ENCODE results near the gene KPNA1.
"Not testable (repeated sequence)": the region's sequence is repeated elsewhere in the genome, so short reads cannot be mapped to it uniquely, and the experiment has no call there.

The KPNA1 gene

DNA sequence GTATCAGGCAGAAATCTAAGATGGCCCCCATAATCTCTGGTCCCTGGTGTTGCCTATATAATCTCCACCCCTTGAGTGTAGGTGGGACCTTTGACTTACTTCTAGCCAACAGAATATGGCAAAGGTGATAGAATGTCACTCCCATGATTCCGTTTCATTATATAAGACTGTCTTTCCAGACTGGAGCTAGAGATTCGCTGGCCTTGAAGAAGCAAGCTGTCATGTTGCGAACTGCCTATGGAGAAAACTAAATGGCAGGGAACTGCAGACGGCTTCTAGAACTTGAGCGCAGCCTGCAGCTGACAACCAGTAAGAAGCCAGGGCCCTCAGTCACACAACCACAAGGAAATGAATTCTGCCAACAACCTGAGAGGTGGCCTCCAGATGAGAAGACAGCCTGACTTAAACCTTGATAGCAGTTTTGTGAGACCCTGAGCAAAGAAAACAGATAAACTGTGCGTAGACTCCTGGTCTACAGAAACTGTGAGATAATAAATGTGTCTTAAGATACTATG is 2.2 kb upstream of the KPNA1 start:
- no peak for DNase-seq

DNA sequence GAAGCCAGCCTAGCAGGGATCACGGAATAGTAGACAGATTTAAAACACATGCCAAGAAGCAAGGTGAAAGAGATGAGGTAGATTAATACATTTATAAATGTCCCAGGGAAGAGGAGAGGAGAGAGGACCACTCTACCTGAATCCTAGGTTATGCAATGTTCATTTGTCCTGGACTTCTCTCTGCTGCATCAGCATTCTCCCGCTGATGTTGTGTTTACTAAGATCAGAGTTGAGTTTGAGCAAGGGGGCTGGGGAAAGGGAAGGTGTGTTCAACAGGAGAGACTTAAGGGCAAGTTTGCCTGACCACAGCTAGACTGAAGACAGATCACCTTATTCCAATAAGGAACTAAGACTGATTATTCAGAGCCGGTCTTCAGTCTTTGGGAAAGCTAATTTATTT is 1.1 kb upstream of the KPNA1 start:
- no peak for DNase-seq

DNA sequence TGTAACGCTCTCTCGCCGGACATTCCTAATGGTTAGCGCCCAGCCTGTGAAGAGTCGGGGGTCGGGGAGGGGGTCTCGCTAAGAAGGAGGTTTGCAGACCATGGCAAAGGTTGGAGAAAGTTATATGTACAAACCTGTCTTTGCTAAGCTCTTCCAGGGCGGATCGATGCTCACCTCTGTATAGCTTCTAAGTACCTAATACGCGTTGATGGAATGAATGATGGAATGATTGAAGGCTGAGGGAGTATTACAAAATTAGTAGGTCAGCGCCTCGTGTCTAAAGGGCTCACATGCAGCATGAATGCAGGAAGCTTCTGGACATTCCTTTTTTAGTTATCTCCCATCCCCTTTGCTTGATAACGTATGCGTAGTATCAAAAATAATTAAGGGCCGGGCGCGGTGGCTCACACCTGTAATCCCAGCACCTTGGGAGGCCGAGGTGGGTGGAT is 305 bp upstream of the KPNA1 start:
- no peak for DNase-seq

DNA sequence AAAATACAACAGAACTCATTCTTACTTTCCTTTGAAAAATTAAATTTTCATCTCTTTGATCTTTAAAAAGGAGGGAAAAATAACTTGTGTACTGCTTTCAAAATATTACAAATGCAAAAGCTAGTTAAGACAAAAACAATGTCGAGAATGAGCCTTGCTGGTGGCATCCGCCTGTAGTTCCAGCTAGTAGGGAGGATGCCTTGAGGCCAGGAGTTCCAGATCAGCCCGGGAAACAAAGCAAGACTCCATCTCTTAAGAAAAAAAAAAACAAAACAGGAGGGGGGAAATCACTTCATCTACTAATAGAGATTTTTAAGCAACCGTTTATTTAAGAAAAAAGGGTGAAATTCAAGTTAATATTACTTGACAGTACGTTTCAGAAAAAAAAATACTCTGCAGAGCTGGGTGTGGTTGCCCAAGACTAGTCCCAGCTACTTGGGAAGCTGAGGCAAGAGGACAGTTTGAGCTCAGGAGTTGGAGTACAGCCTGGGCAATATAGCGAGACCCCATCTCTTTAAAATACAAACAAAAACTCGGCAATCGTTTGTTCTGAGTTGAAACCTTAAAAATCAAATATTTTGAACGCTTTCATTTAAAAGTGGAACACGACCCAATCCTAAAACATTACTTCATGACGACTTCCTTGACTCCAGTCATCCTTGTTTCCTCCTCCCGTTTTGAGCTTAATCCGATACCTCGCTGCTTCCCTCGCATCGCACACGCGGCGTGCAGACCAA is 1.2 kb downstream of the KPNA1 start:
- DNase-seq = no peak

DNA sequence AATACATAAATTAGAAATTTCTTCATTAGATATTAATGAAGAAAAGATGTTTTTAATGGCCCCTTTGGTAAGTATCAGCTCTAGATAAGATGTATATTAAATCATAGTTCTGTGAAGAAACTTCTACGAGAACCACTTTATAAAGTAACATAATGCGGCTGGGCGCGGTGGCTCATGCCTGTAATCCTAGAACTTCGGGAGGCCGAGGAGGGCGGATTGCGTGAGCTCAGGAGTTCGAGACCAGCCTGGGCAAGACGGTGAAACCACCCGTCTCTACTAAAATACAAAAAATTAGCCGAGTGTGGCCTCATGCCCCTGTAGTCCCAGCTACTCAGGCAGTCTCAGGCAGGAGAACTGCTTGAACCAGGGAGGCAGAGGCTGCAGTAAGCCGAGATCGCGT is 2.5 kb downstream of the KPNA1 start:
- DNase-seq = no peak

DNA sequence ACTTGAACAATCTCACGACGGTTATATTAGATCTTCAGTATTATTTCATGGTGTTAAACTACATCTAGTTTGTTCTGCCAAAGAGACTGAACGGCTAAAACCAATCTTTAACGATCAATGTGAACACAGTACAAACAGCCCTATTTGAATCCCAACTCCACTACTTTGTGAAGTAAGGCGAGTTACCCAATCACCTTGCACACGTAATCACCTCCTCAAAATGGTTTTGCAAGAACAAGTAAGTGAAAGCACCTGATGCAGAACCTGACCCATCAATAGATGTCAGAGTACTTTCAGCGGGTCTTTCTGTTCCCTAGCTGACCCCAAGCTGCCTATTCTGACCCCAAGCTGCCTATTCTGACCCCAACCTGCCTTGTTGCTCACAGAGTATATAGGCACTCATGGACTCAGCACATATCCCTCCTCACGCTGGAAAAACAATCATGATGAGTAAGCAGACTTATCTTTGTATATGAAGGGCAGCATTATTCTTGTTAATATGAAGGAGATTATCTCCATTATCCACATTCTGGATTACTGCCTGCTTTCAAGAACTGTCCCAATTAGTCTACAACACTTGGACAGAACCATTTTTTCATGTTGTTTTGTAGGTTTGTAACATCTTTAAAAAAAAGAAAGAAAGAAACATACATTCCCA is 3.7 kb downstream of the KPNA1 start:
- DNase-seq = no peak

DNA sequence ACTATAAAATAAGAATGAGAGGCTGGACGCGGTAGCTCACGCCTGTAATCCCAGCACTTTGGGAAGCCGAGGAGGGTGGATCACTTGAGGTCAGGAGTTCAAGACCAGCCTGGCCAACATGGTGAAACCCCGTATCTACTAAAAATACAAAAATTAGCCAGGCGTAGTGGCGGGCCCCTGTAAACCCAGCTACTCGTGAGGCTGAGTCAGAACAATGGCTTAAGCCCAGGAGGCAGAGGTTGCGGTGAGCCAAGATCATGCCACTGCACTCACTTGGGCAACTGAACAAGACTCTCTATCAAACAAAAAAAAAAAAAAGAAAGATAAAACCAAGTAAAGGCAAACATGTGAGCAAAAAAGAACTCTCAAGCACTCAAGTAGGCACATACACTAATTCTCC is 5.8 kb downstream of the KPNA1 start:
- not testable (repeated sequence) for DNase-seq

DNA sequence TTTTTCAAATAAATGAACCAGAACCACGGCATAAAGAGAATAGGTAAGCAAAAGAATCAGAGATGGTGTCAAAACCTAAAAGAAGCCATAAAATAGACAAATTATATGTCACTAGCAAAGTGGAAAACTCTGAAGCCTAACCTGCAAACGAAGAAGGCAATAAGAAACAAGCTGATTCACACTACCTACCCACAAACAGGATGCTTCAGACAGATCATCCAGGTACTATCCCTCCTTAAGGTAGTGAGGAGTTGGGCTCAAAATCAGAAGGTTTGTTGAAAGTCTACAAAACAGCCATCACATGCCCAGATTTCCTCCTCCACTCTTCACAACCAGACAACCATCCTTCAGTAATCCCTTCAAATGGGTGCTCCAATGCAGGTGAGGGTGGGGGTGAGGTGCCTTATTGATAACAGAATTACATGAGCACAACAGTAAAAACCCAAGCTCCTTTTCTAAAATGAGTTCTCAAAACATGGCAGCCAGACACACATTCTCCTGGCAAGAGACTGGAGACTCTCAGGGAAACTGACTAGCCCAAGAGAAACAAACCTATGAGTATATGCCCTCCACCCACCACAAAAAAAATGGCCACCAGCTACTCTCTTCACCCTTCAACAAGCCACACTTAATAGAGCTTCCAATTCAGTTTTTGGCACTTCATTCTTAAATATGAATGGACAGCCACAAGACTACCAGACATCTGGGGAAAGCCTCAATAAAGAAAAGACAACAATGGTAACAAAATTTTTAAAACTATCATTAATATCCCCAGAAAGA is 6.4 kb downstream of the KPNA1 start:
- no peak for DNase-seq

DNA sequence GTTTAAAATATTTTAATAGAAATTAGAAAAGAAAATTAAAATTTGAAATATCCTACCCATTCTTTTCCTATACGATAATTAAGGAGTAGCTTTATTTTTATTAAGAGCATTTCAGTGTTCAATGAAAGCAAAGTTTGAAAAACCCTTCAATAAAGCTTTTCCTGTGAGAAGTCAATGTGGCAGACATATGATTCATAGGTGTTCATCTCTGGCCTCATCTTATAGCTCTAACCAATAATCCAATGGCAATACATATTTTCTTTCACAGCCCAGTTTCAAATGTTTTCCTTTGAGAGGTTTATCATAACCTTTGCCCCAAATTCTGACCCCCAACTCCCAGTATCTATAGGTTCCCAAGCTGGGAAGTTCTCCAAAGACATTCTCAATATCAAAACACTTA is 8.3 kb downstream of the KPNA1 start:
- DNase-seq = no peak

DNA sequence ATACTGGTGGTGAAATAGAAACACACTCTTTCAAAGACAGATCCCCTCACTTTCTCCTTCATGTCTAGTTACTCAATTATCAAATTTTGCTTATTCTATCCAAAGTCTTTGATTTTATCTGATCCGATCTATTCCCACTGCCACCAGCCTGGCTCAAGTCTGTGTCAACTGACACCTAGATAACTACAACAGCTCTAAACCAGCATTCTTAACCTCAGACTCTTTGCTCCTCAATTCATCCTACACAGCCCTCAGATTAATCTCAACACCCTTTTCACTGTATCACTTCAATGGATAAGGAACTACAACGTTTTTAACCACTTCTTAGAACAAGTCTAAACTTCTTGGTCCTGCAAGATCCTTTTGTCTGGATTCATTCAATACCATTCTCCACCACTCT is 9.1 kb downstream of the KPNA1 start:
- no peak for DNase-seq

DNA sequence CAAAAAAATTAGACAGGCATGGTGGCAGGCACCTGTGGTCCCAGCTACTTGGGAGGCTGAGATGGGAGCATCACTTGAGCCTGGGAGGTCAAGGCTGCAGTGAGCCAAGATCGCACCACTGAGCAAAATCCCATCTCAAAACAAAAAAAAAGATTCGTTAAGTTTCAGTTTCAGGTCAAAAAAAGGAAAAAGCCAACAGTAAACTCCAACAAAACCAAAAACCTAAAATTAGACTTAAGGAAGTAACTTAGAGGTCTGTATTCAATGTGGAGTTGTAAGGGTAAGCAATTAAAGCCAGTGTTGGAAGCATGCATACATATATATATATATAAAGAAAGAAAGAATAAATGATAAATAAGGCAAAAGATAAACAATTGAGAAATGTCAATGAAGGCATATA is 11.8 kb downstream of the KPNA1 start:
- DNase-seq = no peak

DNA sequence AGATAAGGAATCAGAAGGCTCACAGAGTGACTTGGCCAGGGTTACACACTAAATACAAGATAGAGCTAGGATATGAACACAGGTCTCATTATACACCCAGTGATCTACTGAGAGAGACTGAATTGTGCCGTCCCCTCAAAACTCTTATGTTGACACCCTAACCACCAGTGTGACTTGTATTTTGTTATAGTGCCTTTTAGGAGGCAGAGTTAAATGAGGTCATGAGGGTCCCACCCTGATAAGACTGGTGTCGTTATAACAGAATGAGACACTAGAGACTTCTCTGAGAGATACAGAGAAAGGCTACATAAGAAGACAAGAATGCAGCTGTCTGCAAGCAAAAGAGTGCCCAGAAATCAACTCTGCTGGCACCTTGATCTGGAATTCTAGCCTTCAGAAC is 12.6 kb downstream of the KPNA1 start:
- no peak for DNase-seq

DNA sequence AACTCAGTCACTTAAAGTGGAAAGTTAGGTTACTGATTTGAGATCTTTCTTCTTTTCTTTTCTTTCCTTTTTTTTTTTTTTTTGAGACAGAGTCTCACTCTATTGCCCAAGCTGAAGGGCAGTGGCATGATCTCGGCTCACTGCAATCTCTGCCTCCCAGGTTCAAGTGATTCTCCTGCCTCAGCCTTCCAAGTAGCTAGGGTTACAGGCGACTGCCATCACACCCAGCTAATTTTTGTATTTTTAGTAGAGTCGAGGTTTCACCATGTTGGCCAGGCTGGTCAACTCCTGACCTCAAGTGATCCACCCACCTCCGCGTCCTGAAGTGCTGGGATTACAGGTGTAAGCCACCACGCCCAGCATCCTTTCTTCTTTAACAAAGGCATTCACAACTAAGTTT is 13.8 kb downstream of the KPNA1 start:
- not testable (repeated sequence) for DNase-seq

DNA sequence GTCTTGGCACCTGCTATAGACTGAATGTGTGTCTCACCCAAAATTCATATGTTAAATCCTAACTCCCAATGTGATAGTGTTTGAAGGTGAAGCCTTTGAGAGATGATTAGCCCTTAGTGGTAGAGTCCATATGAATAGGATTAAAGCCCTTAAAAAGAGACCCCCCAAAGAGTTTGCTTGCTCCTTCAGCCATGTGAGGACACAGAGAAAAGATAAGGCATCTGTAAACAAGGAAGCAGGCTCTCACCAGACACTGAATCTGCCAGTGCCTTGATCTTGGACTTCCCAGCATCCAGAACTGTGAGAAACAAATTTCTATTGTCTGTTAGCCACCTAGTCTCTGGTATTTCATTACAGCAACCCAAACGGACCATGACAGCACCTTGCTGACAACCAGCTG is 16.6 kb downstream of the KPNA1 start:
- DNase-seq = no peak

DNA sequence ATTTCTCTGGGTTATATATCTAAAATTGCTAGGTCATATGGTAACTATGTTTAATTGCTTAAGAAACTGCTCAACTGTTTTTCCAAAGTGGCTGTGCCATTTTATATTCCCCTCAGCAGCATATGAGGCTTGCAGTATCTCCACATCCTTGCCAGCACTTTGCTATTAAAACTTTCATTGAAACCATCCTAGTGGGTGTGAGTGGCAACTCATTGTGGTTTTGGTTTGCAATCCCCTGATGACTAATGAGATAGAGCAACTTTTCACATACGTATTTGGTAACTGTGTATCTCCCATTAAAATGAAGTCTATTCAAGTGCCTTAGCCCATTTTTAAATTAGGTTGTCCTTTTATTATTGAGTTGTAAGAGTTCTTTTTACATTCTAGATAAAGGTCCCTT is 17.3 kb downstream of the KPNA1 start:
- DNase-seq = no peak

DNA sequence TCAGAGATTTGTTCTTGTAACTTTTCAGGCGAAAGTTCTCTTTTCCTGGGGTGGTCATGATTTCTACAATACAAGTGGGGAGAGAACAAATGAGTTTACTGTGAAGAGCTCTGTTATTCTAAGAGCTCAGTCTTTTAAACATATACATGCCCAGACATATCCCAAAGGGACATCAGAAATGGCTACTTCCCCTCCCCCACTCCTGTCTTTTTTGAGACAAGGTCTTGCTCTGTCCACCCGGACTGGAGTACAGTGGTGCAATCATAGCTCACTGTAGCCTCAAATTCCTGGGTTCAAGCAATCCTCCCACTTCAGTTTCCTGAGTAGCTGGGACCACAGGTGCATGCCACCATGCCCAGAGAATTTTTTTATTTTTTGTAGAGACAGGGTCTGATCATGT is 18.2 kb downstream of the KPNA1 start:
- no peak for DNase-seq

DNA sequence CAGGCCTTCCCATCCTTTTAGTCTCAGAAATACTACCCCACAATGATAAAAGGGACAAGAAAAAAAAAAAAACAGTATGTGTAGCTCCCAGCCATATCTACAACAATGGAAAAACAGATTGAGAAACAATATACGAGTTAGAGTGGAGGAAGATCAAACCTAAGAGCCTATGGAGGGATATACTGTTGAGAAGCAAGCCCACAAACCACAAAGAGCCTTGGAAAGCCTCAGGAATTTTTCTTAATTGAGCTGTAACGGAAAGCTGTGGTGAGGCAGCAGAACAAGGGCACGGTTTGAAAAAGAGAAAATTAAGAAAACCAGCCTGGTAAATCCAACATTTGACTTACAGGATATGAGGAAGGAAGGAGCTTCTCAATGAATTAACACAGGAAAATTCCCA is 21.4 kb downstream of the KPNA1 start:
- no peak for DNase-seq

DNA sequence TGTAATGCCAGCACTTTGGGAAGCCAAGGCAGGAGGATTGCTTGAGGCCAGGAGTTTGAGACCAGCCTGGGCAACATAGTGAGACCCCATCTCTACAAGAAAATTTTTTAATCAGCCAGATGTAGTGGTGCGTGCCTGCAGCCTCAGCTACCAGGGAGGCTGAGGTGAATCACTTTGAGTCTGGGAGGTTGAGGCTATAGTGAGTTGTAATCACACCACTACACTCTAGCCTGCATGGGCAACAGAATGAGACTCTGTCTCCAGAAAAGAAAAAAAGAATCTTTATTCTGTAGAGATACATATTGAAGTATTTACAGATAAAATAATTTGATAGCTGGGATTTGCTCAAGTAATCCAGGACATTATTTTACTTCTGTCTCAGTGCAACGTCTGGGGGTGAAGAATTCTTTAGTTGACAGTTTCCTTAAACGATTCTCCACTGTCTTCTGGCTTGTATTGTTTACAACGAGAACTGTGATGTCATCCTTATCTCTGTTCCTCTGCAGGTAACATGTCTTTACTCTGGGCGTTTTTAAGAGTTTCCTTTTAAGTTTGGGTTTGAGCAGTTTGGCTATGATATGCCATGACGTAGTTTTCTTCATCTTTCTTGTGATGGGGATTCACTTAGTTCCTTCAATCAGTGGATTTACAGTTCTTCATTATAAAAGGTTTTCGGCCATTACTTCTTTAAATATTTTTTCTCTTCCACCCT is 26.3 kb downstream of the KPNA1 start:
- no peak for DNase-seq

DNA sequence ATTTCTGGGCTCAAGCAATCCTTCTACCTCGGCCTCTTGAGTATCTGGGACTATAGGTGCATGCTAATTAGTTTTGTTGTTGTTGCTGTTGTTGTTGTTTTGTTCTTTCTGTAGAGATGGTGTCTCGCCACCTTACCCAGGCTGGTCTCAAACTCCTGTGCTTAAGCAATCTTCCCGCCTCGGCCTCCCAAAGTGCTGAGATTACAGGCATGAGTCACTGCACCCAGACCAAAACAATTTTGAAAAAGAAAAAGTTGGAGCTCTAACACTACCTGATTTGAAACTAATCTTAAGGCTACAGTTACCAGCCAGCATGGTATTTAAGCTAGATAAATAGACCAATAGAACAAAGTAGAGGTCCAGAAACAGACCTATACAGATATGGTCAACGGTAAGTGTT is 29.8 kb downstream of the KPNA1 start:
- DNase-seq = no peak

DNA sequence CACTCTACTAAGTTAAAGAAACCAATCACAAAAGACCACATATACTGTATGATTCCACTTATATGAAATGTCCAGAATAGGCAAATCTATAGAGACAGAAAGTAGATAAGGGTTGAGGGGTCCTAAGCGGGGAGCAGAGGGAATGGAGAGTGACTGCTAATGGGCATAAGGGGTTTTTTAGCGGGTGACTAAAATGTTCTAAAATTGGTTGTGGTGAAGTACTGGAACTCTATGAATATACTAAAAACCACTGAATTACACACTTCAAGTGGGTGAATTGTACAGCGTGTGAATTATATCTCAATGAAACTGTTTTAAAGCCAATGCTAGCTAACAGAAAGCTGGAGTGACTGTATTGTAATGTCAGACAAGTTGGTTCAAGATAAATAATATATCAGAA is 33.3 kb downstream of the KPNA1 start:
- no peak for DNase-seq

DNA sequence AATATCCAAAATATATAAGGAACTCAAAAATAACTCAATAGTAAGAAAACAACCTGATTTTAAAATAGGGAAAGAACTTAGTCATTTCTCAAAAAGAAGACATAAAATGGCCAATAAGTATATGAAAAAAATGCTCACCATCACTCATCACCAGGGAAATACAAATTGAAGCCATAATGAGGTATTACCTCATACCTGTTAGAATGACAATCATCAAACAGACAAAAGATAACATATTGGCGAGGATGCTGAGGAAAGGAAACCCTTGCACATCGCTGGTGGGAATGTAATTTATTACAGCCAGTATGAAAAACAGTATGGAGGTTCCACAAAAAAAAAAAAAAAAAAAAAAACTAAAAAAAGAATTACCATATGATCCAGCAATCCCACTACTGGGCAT is 38.2 kb downstream of the KPNA1 start:
- DNase-seq = no peak

DNA sequence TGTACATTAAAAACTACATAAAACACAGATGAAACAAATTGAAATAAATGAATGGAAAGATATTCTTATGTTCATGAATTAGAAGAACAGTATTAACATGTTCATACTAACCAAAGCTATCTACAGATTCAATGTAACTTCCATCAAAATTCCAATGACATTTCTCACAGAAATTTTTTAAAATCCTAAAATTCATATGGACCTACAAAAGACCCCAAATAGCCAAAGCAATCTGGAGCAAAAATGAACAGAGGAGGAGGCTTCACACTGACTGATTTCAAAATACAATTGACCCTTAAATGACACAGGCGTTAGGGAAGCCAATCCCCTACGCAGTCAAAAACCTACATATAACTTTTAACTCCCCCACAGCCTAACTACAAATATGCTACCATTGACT is 39.4 kb downstream of the KPNA1 start:
- no peak for DNase-seq

DNA sequence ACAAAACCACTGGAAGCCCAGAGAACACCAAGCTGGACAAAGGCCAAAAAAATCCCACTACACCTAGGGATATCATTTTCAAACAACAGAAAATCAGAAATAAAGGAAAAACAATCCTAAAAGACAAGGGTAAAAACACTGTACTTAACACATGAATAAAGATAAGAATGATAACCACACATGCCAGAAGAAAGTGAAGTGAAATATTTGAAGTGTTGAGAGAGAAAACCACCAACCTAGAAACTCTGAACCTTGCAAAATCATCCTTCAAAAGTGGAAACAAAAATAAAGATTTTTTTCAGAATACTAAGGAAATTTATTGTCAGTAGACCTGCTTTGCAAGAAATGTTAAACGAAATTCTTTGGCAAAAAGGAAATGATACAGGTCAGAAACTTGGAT is 45.1 kb downstream of the KPNA1 start:
- DNase-seq = no peak
